K562 (cell line): ENCODE measurements around the gene MAPK1IP1L. TPM values are rescaled to one million over a fixed set of nuclear protein-coding genes. Genes with fewer than 3 reads are reported as not detected.
A peak's percentile ranks its signal among the peaks of the same experiment; 100 is the strongest.

Source experiments
- ATAC-seq: fragments of 200-7000 bp; cut with Tn5 transposase; 3 replicates; pipeline ENCODE4 v1.9.1; 2020; ENCODE audit warnings: moderate library complexity
- BruUV-seq: library from RNA; stranded (reverse); fragments of 400-500 nt; replicated peaks from 2 replicates; lab custom pipeline; 2021; lab: Mats Ljungman, UMichigan
- CTCF ChIA-PET: fragments of 300-600 bp; formaldehyde crosslinking; extraction: SDS; loops from one replicate; lab custom pipeline; 2021; ENCODE audit warnings: low intra/inter-chr PET ratio; lab: Yijun Ruan, JAX
- POLR2A ChIA-PET: fragments of 300-600, 350-650 bp; sonication (Branson Sonifier 250); formaldehyde crosslinking; extraction: SDS; loops from one replicate; lab custom pipeline; 2021; ENCODE audit warnings: antibody characterized with exemption, inconsistent platforms; lab: Yijun Ruan, JAX
- DNase-seq, 4 experiments: peaks; one replicate each; pipeline versions ENCODE4 v3.0.0 to v3.0.0-alpha.2; 2011 to 2018; ENCODE audit warnings: low spot score in 3 of 4, mixed read lengths in 3 of 4; ENCODE audit errors: extremely low read depth in 1 of 4
- FAIRE-seq: peaks from 2 replicates; lab custom pipeline; 2011; peaks lifted over from hg19 to GRCh38; lab: Jason Lieb, UNC
- H2AFZ ChIP-seq: 2 replicates; pipeline ENCODE4 v1.6.0; 2011; ENCODE audit warnings: low read depth, low read length, control low read depth, inconsistent platforms
- H3K27ac ChIP-seq: fragments of 200-600 bp; 3 replicates; pipeline ENCODE4 v1.8.0; 2011; ENCODE audit warnings: low read depth, mild to moderate bottlenecking, control low read depth, inconsistent platforms, low read length, moderate library complexity, mixed read lengths; ENCODE audit errors: extremely low read depth
- H3K27me3 ChIP-seq, 2 experiments: fragments of 300-600 bp in 1 of 2; 2 replicates in 1 of 2; 3 replicates in 1 of 2; pipeline versions ENCODE4 v1.6.0 to v1.8.0; 2011; ENCODE audit warnings: inconsistent platforms in 2 of 2, low read length in 2 of 2, mild to moderate bottlenecking in 1 of 2, mixed read lengths in 1 of 2, moderate library complexity in 1 of 2; ENCODE audit not compliant: control insufficient read depth in 2 of 2, insufficient read depth in 2 of 2
- H3K36me3 ChIP-seq: fragments of 300-600 bp; 3 replicates; pipeline ENCODE4 v1.8.0; 2011; ENCODE audit warnings: mild to moderate bottlenecking, low read length, inconsistent platforms; ENCODE audit not compliant: control insufficient read depth, insufficient read depth
- H3K4me1 ChIP-seq, 2 experiments: fragments of 200-600 bp in 1 of 2; replicated peaks in 1 of 2; 2 replicates in 1 of 2; 3 replicates in 1 of 2; pipeline versions ENCODE4 v1.5.1 to v1.8.0; 2011; ENCODE audit warnings: inconsistent platforms in 2 of 2, low read length in 2 of 2, mild to moderate bottlenecking in 1 of 2, mixed read lengths in 1 of 2, moderate library complexity in 1 of 2; ENCODE audit not compliant: control insufficient read depth in 2 of 2, insufficient read depth in 2 of 2
- H3K4me2 ChIP-seq: 2 replicates; pipeline ENCODE4 v1.6.1; 2011; ENCODE audit warnings: low read length, control low read depth, inconsistent platforms, mixed read lengths; ENCODE audit not compliant: insufficient read depth
- H3K4me3 ChIP-seq: fragments of 200-600 bp; sonication (generic), shearing (Covaris generic); 2 replicates; pipeline ENCODE4 v1.5.1; 2016; ENCODE audit warnings: control low read depth, inconsistent platforms
- H3K79me2 ChIP-seq: fragments of 200-600 bp; 3 replicates; pipeline ENCODE4 v1.8.0; 2011; ENCODE audit warnings: low read length, inconsistent platforms; ENCODE audit not compliant: control insufficient read depth, insufficient read depth
- H3K9ac ChIP-seq, 2 experiments: 2 replicates each; pipeline versions ENCODE4 v1.6.0 to v1.6.1; 2011; ENCODE audit warnings: low read depth in 2 of 2, low read length in 2 of 2, control low read depth in 1 of 2, inconsistent platforms in 1 of 2, mild to moderate bottlenecking in 1 of 2, mixed read lengths in 1 of 2; ENCODE audit not compliant: insufficient read depth in 1 of 2
- H3K9me1 ChIP-seq: one replicate; pipeline ENCODE4 v1.6.0; 2011; ENCODE audit warnings: inconsistent platforms, mild to moderate bottlenecking, low read length, moderate library complexity; ENCODE audit not compliant: control insufficient read depth, insufficient read depth
- H3K9me3 ChIP-seq: replicated peaks from 2 replicates; pipeline ENCODE4 v1.5.1; 2011; ENCODE audit warnings: low read depth, low read length, inconsistent platforms; ENCODE audit not compliant: control insufficient read depth, insufficient read depth
- H4K20me1 ChIP-seq: replicated peaks from 2 replicates; pipeline ENCODE4 v1.6.1; 2011; ENCODE audit warnings: low read length, inconsistent platforms, mixed read lengths; ENCODE audit not compliant: control insufficient read depth, insufficient read depth
- ATF7 ChIP-seq: fragments of 450-650 bp; IDR thresholded peaks from 2 replicates; pipeline ENCODE4 v1.7.1; 2014; ENCODE audit warnings: mild to moderate bottlenecking, moderate library complexity
- BRD4 ChIP-seq: fragments of 200-600 bp; sonication (generic); IDR thresholded peaks from 2 replicates; pipeline ENCODE4 v1.6.1; 2017; ENCODE audit warnings: inconsistent platforms
- E2F3 ChIP-seq: fragments of 250-450 bp; sonication (Bioruptor Pico); IDR thresholded peaks from 2 replicates; pipeline ENCODE4 v1.4.0; 2020; ENCODE audit warnings: mild to moderate bottlenecking
- KDM5B ChIP-seq: fragments of 200-600 bp; sonication (generic); IDR thresholded peaks from 2 replicates; pipeline ENCODE4 v1.6.1; 2012; ENCODE audit warnings: low read depth, mild to moderate bottlenecking, moderate library complexity, low read length, control low read depth, inconsistent platforms; ENCODE audit not compliant: insufficient replicate concordance
- TGIF2 ChIP-seq: sonication (generic); formaldehyde crosslinking; IDR thresholded peaks from 2 replicates; pipeline ENCODE4 v1.8.1; 2022; ENCODE audit warnings: mild to moderate bottlenecking, missing genetic modification reagents, moderate library complexity
- ZBTB11 ChIP-seq, 3 experiments: fragments of 200-800 bp in 1 of 3; fragments of 250-450 bp in 1 of 3; fragments of 450-650 bp in 1 of 3; sonication (Bioruptor Pico) in 1 of 3; sonication (Bioruptor generic) in 1 of 3; formaldehyde crosslinking in 1 of 3; IDR thresholded peaks; 2 replicates each; pipeline versions ENCODE4 v1.6.1 to v1.8.0; 2016 to 2022; ENCODE audit warnings: mild to moderate bottlenecking in 2 of 3, missing genetic modification characterization in 2 of 3, missing compliant biosample characterization in 1 of 3, moderate library complexity in 1 of 3
- ZFP91 ChIP-seq: sonication (generic); formaldehyde crosslinking; IDR thresholded peaks from 2 replicates; pipeline ENCODE4 v1.8.0; 2022; ENCODE audit warnings: mild to moderate bottlenecking, missing genetic modification reagents
- ZHX1 ChIP-seq: fragments of 150-350 bp; conservative IDR thresholded peaks from 2 replicates; pipeline ENCODE4 v1.6.1; 2014; ENCODE audit warnings: low read length
- ZNF445 ChIP-seq: fragments of 250-450 bp; sonication (Bioruptor Pico); IDR thresholded peaks from 2 replicates; pipeline ENCODE4 v1.4.0; 2020; ENCODE audit warnings: low read depth, mild to moderate bottlenecking, moderate library complexity
- ZSCAN29 ChIP-seq: fragments of 450-650 bp; IDR thresholded peaks from 2 replicates; pipeline ENCODE4 v1.6.1; 2017
- WGBS: fragments of 100-300 bp; shearing (Covaris generic); methylation state at CpG from one replicate; pipeline ENCODE4 v1.1.6; 2016; ENCODE audit warnings: low coverage, mixed read lengths; ENCODE audit not compliant: insufficient coverage; ENCODE audit errors: missing lambda C conversion rate; 5-methylcytosine and 5-hydroxymethylcytosine counted together
- in situ Hi-C: fragments of 300-500 bp; cut with MboI; formaldehyde crosslinking; loops from 4 replicates; pipeline ENCODE4 v1.15.0; 2018; ENCODE audit warnings: inconsistent platforms, mixed read lengths
- intact Hi-C: fragments of 100-400 bp; cut with micrococcal nuclease; formaldehyde crosslinking; loops from 2 replicates; pipeline ENCODE4 v1.14.2; 2022
- polyA plus RNA-seq, 8 experiments: library from polyadenylated mRNA; depleted of rRNA in 4 of 8; stranded (reverse) in 5 of 8; unstranded in 3 of 8; fragments of >200 nt; fragmentation: Nextera tagmentation in 2 of 8; fragmentation: Illumina TruSeq in 1 of 8; extraction: Ambion mirVana in 2 of 8; extraction: Trizol in 1 of 8; gene quantifications; 2 replicates each; pipeline versions ENCODE4 v1.2.1 to v1.2.3, GENCODE V29; 2011 to 2014; ENCODE audit warnings: inconsistent platforms in 1 of 8, missing spikeins in 1 of 8
- total RNA-seq, 7 experiments: library from RNA; depleted of rRNA in 6 of 7; stranded (reverse); fragments of >200 nt in 6 of 7; fragmentation: Illumina TruSeq in 2 of 7; extraction: Trizol in 2 of 7; gene quantifications; 2 replicates each; pipeline versions ENCODE4 v1.2.1 to v1.2.3, GENCODE V29; 2011 to 2021; ENCODE audit warnings: low replicate concordance in 1 of 7

Gene MAPK1IP1L
- total and polyA plus RNA-seq, 9 of the 15 experiments (the other 6 are each of a cell fraction or from before 2014, with no cell fraction given): 32.7 to 99.4 (median 49.8) TPM

- Histone ChIP-seq H3K9me3 (no peaks in the 10 kb centered on the region), H3K4me1 (peaks cover 0 to 9% of the 10 kb centered on the region in 2 experiments; a peak in 2 of 5 replicates), H3K9me1 (peaks cover 4% of the 10 kb centered on the region), H2AFZ (peak within 1 kb of the TSS; percentile 93), H3K9ac (peak within 1 kb of the TSS; percentile 96 to 100), H4K20me1 (0 out of 2 replicates have a peak, but pooled peaks cover 4% of the 10 kb centered on the region), H3K79me2 (peaks cover 83% of the 10 kb centered on the region), H3K4me3 (peak within 1 kb of the TSS; percentile 93), H3K27me3 (no peaks in the 10 kb centered on the region), H3K27ac (peak within 1 kb of the TSS; percentile 86), H3K4me2 (peak within 1 kb of the TSS; percentile 95), H3K36me3 (peaks cover 20% of the 10 kb centered on the region; the same call in 2 of the 3 replicates)
- FAIRE-seq (peak; percentile 91), ATAC-seq (peak; percentile 93), DNase-seq (peak; percentile 90 to 94 (median 92))
- ChIA-PET CTCF (interaction anchor here (0.7 kb wide), 1 partner anchor 44 kb away, joined by 3 read pairs; no protein-coding TSS in a partner anchor), POLR2A (interaction anchor here (0.6 to 2.1 kb wide), 7 partner anchors 11 to 470 kb away, joined by 3 to 14 read pairs (median 3); partner anchors contain the start of gene MAPK1IP1L)
- intact Hi-C loops: no loop called here
- WGBS: 1% methylated on average over 31 of the region's 56 CpGs
- in situ Hi-C loops: no loop called here
- no TSS peak for BruUV-seq
- TF ChIP-seq ZBTB11 (CRISPR knock-in tag; IDR thresholded peaks at IDR 0.05) (peak in 1 of 3 experiments; percentile 78; a peak in 2 of 6 replicates), ATF7 (peak; percentile 80), ZNF445 (CRISPR knock-in tag) (no peak), ZSCAN29 (no peak), E2F3 (peak; percentile 95), ZHX1 (no peak), BRD4 (no peak; the same call in 1 of the 2 replicates), KDM5B (peak; percentile 74), ZFP91 (CRISPR knock-in tag) (no peak; the same call in 1 of the 2 replicates), TGIF2 (CRISPR knock-in tag) (no peak)
These were observed 24.5 kb upstream of the MAPK1IP1L start, which contains the start of the genes SOCS4 and WDHD1 for GRCh38 chr14:55026793-55027561. Gene SOCS4, plus strand, starts transcription at chr14:55027236. Its CDS starts 15,806 bp downstream, at chr14:55043042. Gene WDHD1, minus strand, starts transcription at chr14:55027099. Its CDS starts 312 bp downstream, at chr14:55026787.
